ENCODE measurements around the gene BMP5. TPM values are rescaled to one million over a fixed set of nuclear protein-coding genes. Genes with fewer than 3 reads are reported as not detected.

BMP5 gene
- total and polyA plus RNA-seq, 2 donors (not counting 3 experiments of a cell fraction or from before 2014, with no cell fraction given) = not detected

DNA sequence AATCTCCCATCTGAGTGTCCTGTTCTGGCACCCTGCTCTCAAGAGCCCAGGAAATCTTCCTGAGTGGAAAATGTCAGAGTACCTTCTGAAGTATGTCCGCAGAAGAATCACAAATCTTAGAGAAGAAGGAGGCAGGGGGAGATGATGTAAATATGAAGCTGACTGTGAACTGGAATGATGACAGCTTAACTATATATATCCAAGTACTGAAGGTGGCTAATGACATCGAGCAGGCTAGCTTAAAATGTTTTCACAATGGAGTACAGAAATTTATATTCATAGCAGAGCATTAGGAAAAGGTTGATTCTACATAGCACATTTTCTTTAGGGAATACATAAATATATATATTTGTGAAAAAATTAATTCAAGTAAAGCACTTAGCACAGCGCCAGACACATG, 64.3 kb downstream of the BMP5 start:
- Histone ChIP-seq H2AFZ (ENCODE audit: low read depth, low read length) (no peak overlapping the region), H3K9me3 (replicated peaks; ENCODE audit: control insufficient read depth, insufficient read depth, low read length) (no peaks in the 10 kb centered on the region), H4K20me1 (replicated peaks; ENCODE audit: control insufficient read depth, extremely low read depth, insufficient read depth, low read length) (no peaks in the 10 kb centered on the region), H3K4me2 (ENCODE audit: insufficient read depth, low read length) (no peak overlapping the region), H3K36me3 (ENCODE audit: control insufficient read depth in 2 of 2, extremely low read depth in 1 of 2, insufficient read depth in 2 of 2, low read length in 2 of 2) (no peaks in the 10 kb centered on the region), H3K9ac (replicated peaks; ENCODE audit: extremely low read depth, insufficient read depth, low read length) (no peak overlapping the region), H3K27ac (ENCODE audit: insufficient read depth, low read depth, low read length) (no peak overlapping the region), H3K4me1 (ENCODE audit: control insufficient read depth, extremely low read depth, insufficient read depth, low read length) (no peaks in the 10 kb centered on the region), H3K4me3 (replicated peaks in 1 of 3; ENCODE audit: insufficient read depth in 1 of 3, low read depth in 1 of 3, low read length in 3 of 3) (no peak overlapping the region), H3K27me3 (ENCODE audit: control insufficient read depth in 2 of 2, insufficient read depth in 2 of 2, low read length in 2 of 2) (no peaks in the 10 kb centered on the region), H3K9me1 (replicated peaks; ENCODE audit: control insufficient read depth, extremely low read depth, insufficient read depth, low read length) (no peaks in the 10 kb centered on the region), H3K79me2 (ENCODE audit: control insufficient read depth, insufficient read depth, low read length) (no peaks in the 10 kb centered on the region)
- TF ChIP-seq, protein P1, sequence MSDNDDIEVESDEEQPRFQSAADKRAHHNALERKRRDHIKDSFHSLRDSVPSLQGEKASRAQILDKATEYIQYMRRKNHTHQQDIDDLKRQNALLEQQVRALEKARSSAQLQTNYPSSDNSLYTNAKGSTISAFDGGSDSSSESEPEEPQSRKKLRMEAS (IDR thresholded peaks at IDR 0.05; ENCODE audit: insufficient read depth, insufficient read length) = no peak
- TF ChIP-seq GATA2 (IDR thresholded peaks at IDR 0.05; ENCODE audit: insufficient read depth, insufficient read length, low read depth, low read length) = no peak
- intact Hi-C loops (cut with micrococcal nuclease) = no loop called here
- dilution Hi-C loops (cut with MboI; ENCODE audit: extremely low pct_ligation_motif_present, low sequenced_read_pairs) = no loop called here
- POLR2A ChIA-PET = no interaction called here
- DNase-seq (ENCODE audit: low read depth, low spot score) (no peak), FAIRE-seq (no peak)
- no TSS peak for BruUV-seq (replicated peaks)
- CTCF ChIA-PET = interaction anchor here (1.1 to 1.5 kb wide), 3 partner anchors 10 to 172 kb away, joined by 3 to 4 read pairs (median 3); no protein-coding TSS in a partner anchor

DNA sequence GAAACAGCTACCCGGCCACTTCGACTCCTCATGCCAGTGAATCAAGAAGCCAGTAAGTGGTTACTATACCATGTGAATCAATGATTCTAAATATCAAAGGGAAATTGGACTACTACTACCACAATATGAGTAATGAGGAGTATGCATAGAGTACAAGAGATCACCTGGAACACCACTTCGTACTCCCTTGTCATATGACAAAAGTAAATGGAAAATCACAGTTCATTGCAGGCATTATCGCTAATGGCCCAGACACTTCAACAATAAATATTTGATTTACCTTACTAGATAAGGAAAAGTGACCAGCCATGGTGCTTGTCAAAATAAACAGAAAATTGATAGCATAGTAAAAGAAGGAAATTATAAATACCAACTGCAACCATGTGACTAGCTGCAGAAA, 73.1 kb downstream of the BMP5 start:
- H3K36me3 ChIP-seq (ENCODE audit: control insufficient read depth in 2 of 2, extremely low read depth in 1 of 2, insufficient read depth in 2 of 2, low read length in 2 of 2) = no peaks in the 10 kb centered on the region
- H4K20me1 ChIP-seq (replicated peaks; ENCODE audit: control insufficient read depth, extremely low read depth, insufficient read depth, low read length) = no peaks in the 10 kb centered on the region
- FAIRE-seq (no peak), DNase-seq (ENCODE audit: low read depth, low spot score) (no peak)
- no peak overlapping the region for H2AFZ ChIP-seq (ENCODE audit: low read depth, low read length)
- no TSS peak for BruUV-seq (replicated peaks)
- no peak overlapping the region for H3K4me2 ChIP-seq (ENCODE audit: insufficient read depth, low read length)
- CTCF ChIA-PET = no interaction called here
- dilution Hi-C loops (cut with MboI; ENCODE audit: extremely low pct_ligation_motif_present, low sequenced_read_pairs) (no loop called here), intact Hi-C loops (cut with micrococcal nuclease) (no loop called here)
- H3K79me2 ChIP-seq (ENCODE audit: control insufficient read depth, insufficient read depth, low read length) = no peaks in the 10 kb centered on the region
- no peak overlapping the region for H3K27ac ChIP-seq (ENCODE audit: insufficient read depth, low read depth, low read length)
- H3K9ac ChIP-seq (replicated peaks; ENCODE audit: extremely low read depth, insufficient read depth, low read length) = no peak overlapping the region
- no peak overlapping the region for H3K4me3 ChIP-seq (replicated peaks in 1 of 3; ENCODE audit: insufficient read depth in 1 of 3, low read depth in 1 of 3, low read length in 3 of 3)
- no peaks in the 10 kb centered on the region for H3K27me3 ChIP-seq (ENCODE audit: control insufficient read depth in 2 of 2, insufficient read depth in 2 of 2, low read length in 2 of 2)
- POLR2A ChIA-PET = no interaction called here
- H3K9me3 ChIP-seq (replicated peaks; ENCODE audit: control insufficient read depth, insufficient read depth, low read length) = no peaks in the 10 kb centered on the region
- TF ChIP-seq, protein P1 (IDR thresholded peaks at IDR 0.05; ENCODE audit: insufficient read depth, insufficient read length) = no peak
- no peak for TF ChIP-seq POLR2AphosphoS5 (IDR thresholded peaks at IDR 0.05; ENCODE audit: insufficient read depth, low read depth, low read length)
- no peak for TF ChIP-seq MYC (IDR thresholded peaks at IDR 0.05; ENCODE audit: low read depth, low read length)
- TF ChIP-seq FOS (IDR thresholded peaks at IDR 0.05; ENCODE audit: borderline replicate concordance, insufficient read depth, low read length) = no peak
- no peak for TF ChIP-seq JUN (IDR thresholded peaks at IDR 0.05; ENCODE audit: borderline replicate concordance, insufficient read depth, insufficient read length, low read depth)
- TF ChIP-seq POLR2A (IDR thresholded peaks at IDR 0.05; ENCODE audit: low read depth, low read length) = no peak
- no peak for TF ChIP-seq GATA2 (IDR thresholded peaks at IDR 0.05; ENCODE audit: insufficient read depth, insufficient read length, low read depth, low read length)
- TF ChIP-seq, protein P2, sequence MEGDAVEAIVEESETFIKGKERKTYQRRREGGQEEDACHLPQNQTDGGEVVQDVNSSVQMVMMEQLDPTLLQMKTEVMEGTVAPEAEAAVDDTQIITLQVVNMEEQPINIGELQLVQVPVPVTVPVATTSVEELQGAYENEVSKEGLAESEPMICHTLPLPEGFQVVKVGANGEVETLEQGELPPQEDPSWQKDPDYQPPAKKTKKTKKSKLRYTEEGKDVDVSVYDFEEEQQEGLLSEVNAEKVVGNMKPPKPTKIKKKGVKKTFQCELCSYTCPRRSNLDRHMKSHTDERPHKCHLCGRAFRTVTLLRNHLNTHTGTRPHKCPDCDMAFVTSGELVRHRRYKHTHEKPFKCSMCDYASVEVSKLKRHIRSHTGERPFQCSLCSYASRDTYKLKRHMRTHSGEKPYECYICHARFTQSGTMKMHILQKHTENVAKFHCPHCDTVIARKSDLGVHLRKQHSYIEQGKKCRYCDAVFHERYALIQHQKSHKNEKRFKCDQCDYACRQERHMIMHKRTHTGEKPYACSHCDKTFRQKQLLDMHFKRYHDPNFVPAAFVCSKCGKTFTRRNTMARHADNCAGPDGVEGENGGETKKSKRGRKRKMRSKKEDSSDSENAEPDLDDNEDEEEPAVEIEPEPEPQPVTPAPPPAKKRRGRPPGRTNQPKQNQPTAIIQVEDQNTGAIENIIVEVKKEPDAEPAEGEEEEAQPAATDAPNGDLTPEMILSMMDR (IDR thresholded peaks at IDR 0.05; ENCODE audit: extremely low read depth in 1 of 2, insufficient read depth in 1 of 2, low read depth in 1 of 2, low read length in 2 of 2) = no peak
- no peak for TF ChIP-seq EZH2 (IDR thresholded peaks at IDR 0.05; ENCODE audit: borderline replicate concordance, low read depth, low read length, severe bottlenecking)
- no peaks in the 10 kb centered on the region for H3K4me1 ChIP-seq (ENCODE audit: control insufficient read depth, extremely low read depth, insufficient read depth, low read length)
- H3K9me1 ChIP-seq (replicated peaks; ENCODE audit: control insufficient read depth, extremely low read depth, insufficient read depth, low read length) = no peaks in the 10 kb centered on the region

Data from endothelial cell of umbilical vein (primary cell).